SK-N-SH (cell line): ENCODE results near the gene NFATC4. TPM values are rescaled to one million over a fixed set of nuclear protein-coding genes. Genes with fewer than 3 reads are reported as not detected.

Experiments used
- CTCF ChIA-PET: fragments of 300-600, 350-600 bp; formaldehyde crosslinking; extraction: SDS; loops from one replicate; lab custom pipeline; 2021; lab: Yijun Ruan, JAX
- POLR2A ChIA-PET: fragments of 350-600 bp; sonication (Branson Sonifier 250); formaldehyde crosslinking; extraction: SDS; loops from one replicate; lab custom pipeline; 2020; ENCODE audit warnings: antibody characterized with exemption, inconsistent platforms; lab: Yijun Ruan, JAX
- DNase-seq: peaks from one replicate; pipeline ENCODE4 v3.0.0; 2012
- H2AFZ ChIP-seq: fragments of 200-600 bp; sonication (generic); 2 replicates; pipeline ENCODE4 v1.8.1; 2016; ENCODE audit warnings: antibody characterized with exemption, mild to moderate bottlenecking, low read depth
- H3F3A ChIP-seq: fragments of 200-600 bp; sonication (generic); replicated peaks from 2 replicates; pipeline ENCODE3; 2016; ENCODE audit warnings: antibody characterized with exemption, mild to moderate bottlenecking; ENCODE audit not compliant: insufficient read depth
- H3K27ac ChIP-seq, 2 experiments: fragments of 200-500 bp in 1 of 2; fragments of 200-600 bp in 1 of 2; sonication (Bioruptor generic) in 1 of 2; sonication (generic), shearing (Covaris generic) in 1 of 2; 2 replicates each; pipeline versions ENCODE4 v1.5.1 to v1.6.1; 2014 to 2016; ENCODE audit warnings: low read depth in 2 of 2, inconsistent platforms in 1 of 2, low read length in 1 of 2, mild to moderate bottlenecking in 1 of 2, mixed read lengths in 1 of 2
- H3K27me3 ChIP-seq: fragments of 200-600 bp; sonication (generic), shearing (Covaris generic); 2 replicates; pipeline ENCODE4 v1.6.1; 2016; ENCODE audit warnings: mixed run types; ENCODE audit not compliant: insufficient read depth
- H3K36me3 ChIP-seq, 2 experiments: fragments of 200-500 bp in 1 of 2; fragments of 200-600 bp in 1 of 2; sonication (Bioruptor generic) in 1 of 2; sonication (generic) in 1 of 2; replicated peaks in 1 of 2; 2 replicates each; pipeline versions ENCODE3 to v1.5.1; 2014 to 2016; ENCODE audit warnings: low read length in 1 of 2, mild to moderate bottlenecking in 1 of 2; ENCODE audit not compliant: insufficient read depth in 2 of 2, control insufficient read depth in 1 of 2
- H3K4me1 ChIP-seq, 2 experiments: fragments of 200-500 bp in 1 of 2; fragments of 200-600 bp in 1 of 2; sonication (Bioruptor generic) in 1 of 2; sonication (generic), shearing (Covaris generic) in 1 of 2; 2 replicates each; pipeline versions ENCODE4 v1.5.1 to v1.6.1; 2014 to 2016; ENCODE audit warnings: low read depth in 1 of 2, low read length in 1 of 2, mixed run types in 1 of 2; ENCODE audit not compliant: insufficient read depth in 2 of 2, control insufficient read depth in 1 of 2
- H3K4me2 ChIP-seq: fragments of 200-600 bp; sonication (generic), shearing (Covaris generic); 2 replicates; pipeline ENCODE4 v1.6.1; 2017; ENCODE audit warnings: mixed run types
- H3K4me3 ChIP-seq, 2 experiments: fragments of 200-500 bp in 1 of 2; fragments of 200-600 bp in 1 of 2; sonication (Bioruptor generic) in 1 of 2; sonication (generic), shearing (Covaris generic) in 1 of 2; 2 replicates each; pipeline versions ENCODE4 v1.5.1 to v1.8.1; 2014 to 2016; ENCODE audit warnings: low read depth in 2 of 2, inconsistent platforms in 1 of 2, low read length in 1 of 2, mild to moderate bottlenecking in 1 of 2, mixed read lengths in 1 of 2, moderate library complexity in 1 of 2
- H3K79me2 ChIP-seq: fragments of 200-600 bp; sonication (generic); 2 replicates; pipeline ENCODE4 v1.8.1; 2017; ENCODE audit warnings: mild to moderate bottlenecking; ENCODE audit not compliant: insufficient read depth
- H3K9ac ChIP-seq: fragments of 200-600 bp; sonication (generic); 2 replicates; pipeline ENCODE4 v1.6.1; 2017; ENCODE audit warnings: mixed run types
- H3K9me2 ChIP-seq: fragments of 200-600 bp; sonication (generic); 2 replicates; pipeline ENCODE4 v1.6.1; 2017; ENCODE audit warnings: mixed run types
- H3K9me3 ChIP-seq: fragments of 200-600 bp; sonication (generic); 2 replicates; pipeline ENCODE4 v1.6.1; 2017; ENCODE audit warnings: mixed run types, mild to moderate bottlenecking, moderate library complexity
- H4K20me1 ChIP-seq: fragments of 200-600 bp; sonication (generic); 2 replicates; pipeline ENCODE4 v1.6.1; 2017; ENCODE audit warnings: mild to moderate bottlenecking, mixed run types; ENCODE audit not compliant: insufficient read depth
- EZH2phosphoT487 ChIP-seq: fragments of 200-600 bp; sonication (generic); IDR thresholded peaks from 2 replicates; pipeline ENCODE4 v1.6.1; 2017; ENCODE audit warnings: low read depth, mixed run types, mild to moderate bottlenecking, antibody characterized with exemption, moderate library complexity, borderline replicate concordance
- JUND ChIP-seq: IDR thresholded peaks from 2 replicates; pipeline ENCODE4 v1.4.0; 2012
- MEF2A ChIP-seq: IDR thresholded peaks from 2 replicates; pipeline ENCODE4 v1.4.0; 2012; ENCODE audit warnings: low read depth, borderline replicate concordance
- MXI1 ChIP-seq: IDR thresholded peaks from 2 replicates; pipeline ENCODE4 v1.6.1; 2012; ENCODE audit warnings: mild to moderate bottlenecking, low read depth, low read length, improper control_type of control experiment
- POLR2AphosphoS5 ChIP-seq: IDR thresholded peaks from 2 replicates; pipeline ENCODE4 v1.6.1; 2012; ENCODE audit warnings: low read depth, low read length
- RAD21 ChIP-seq: IDR thresholded peaks from 2 replicates; pipeline ENCODE4 v1.6.1; 2012; ENCODE audit warnings: mild to moderate bottlenecking, low read length
- RFX5 ChIP-seq: IDR thresholded peaks from 2 replicates; pipeline ENCODE4 v1.6.1; 2012; ENCODE audit warnings: mild to moderate bottlenecking, improper control_type of control experiment, low read length
- TAF1 ChIP-seq: IDR thresholded peaks from 2 replicates; pipeline ENCODE4 v1.6.1; 2012; ENCODE audit warnings: low read depth, mild to moderate bottlenecking, low read length, moderate library complexity, borderline replicate concordance
- TEAD4 ChIP-seq: IDR thresholded peaks from 2 replicates; pipeline ENCODE4 v1.4.0; 2012; ENCODE audit warnings: mild to moderate bottlenecking, borderline replicate concordance; ENCODE audit not compliant: insufficient read depth
- WGBS: methylation state at CpG from one replicate; pipeline ENCODE4 v1.1.6; 2017; ENCODE audit warnings: low lambda C conversion rate; 5-methylcytosine and 5-hydroxymethylcytosine counted together
- polyA plus RNA-seq, 3 experiments: library from polyadenylated mRNA; depleted of rRNA; stranded (reverse); fragments of >200 nt; gene quantifications; 2 replicates each; pipeline ENCODE4 v1.2.3, GENCODE V29; 2012
- TF ChIP-seq, protein P1 (sequence below): IDR thresholded peaks from 2 replicates; pipeline ENCODE4 v1.4.0; 2012; ENCODE audit warnings: low read depth
- TF ChIP-seq, protein P2 (sequence below): IDR thresholded peaks from 2 replicates; pipeline ENCODE4 v1.4.0; 2012; ENCODE audit warnings: low read depth, borderline replicate concordance
- TF ChIP-seq, protein P3 (sequence below): fragments of 150-350 bp; IDR thresholded peaks from 2 replicates; pipeline ENCODE4 v1.6.1; 2017; ENCODE audit warnings: antibody characterized with exemption, low read length, low read depth, borderline replicate concordance
- TF ChIP-seq, protein P4 (sequence below): IDR thresholded peaks from 2 replicates; pipeline ENCODE4 v1.4.0; 2012; ENCODE audit warnings: low read depth, borderline replicate concordance

NFATC4 gene
- polyA plus RNA-seq, 1 of the 3 experiments (the other 2 are of a cell fraction): 25.3 TPM

DNA sequence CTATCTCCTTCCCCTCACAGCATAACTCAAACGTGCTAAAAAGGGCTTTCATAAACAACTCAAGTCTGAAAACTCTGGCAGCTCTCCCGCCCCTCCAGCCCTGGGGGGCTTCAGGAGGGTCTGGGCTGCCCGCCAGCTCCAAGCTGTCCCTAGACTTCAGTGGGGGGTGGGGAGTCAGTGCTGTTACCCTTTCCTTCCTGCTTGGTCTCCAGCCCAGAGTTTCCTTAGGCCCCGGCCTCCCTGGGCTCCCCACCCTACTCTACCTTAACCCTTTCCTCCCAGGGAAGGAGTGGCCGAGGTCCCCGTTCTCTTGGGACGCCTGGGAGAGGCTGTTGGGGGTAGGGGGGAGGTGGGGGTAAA is 30.3 kb downstream of the NFATC4 start:
- H2AFZ ChIP-seq: 0 out of 2 replicates have a peak overlapping the region, but pooled peaks have one; percentile 35
- peaks cover 0 to 32% of the 10 kb centered on the region in 2 experiments; a peak in 1 of 4 replicates for H3K4me1 ChIP-seq
- H3K4me2 ChIP-seq: 0 out of 2 replicates have a peak overlapping the region, but pooled peaks have one; percentile 86
- WGBS: 52% methylated on average over 7 of the region's 7 CpGs
- POLR2A ChIA-PET: interaction anchor here (0.6 to 1.2 kb wide), 3 partner anchors 30 to 33 kb away, joined by 3 to 7 read pairs (median 5); partner anchors contain the start of gene KHNYN
- H3K4me3 ChIP-seq: peak overlapping the region in 1 of 2 experiments; percentile 66; a peak in 1 of 4 replicates
- no peaks in the 10 kb centered on the region for H4K20me1 ChIP-seq
- H3K9me2 ChIP-seq: no peaks in the 10 kb centered on the region
- no peaks in the 10 kb centered on the region for H3K9me3 ChIP-seq
- H3K79me2 ChIP-seq: no peaks in the 10 kb centered on the region
- no peak for TF ChIP-seq EZH2phosphoT487
- TF ChIP-seq, all 33 proteins: peak for 0
- peak overlapping the region in 1 of 2 experiments; percentile 39; a peak in 1 of 4 replicates for H3K27ac ChIP-seq
- H3F3A ChIP-seq: peaks cover 12% of the 10 kb centered on the region
- H3K9ac ChIP-seq: no peak overlapping the region
- no peaks in the 10 kb centered on the region for H3K36me3 ChIP-seq
- CTCF ChIA-PET: interaction anchor here (0.6 to 5.6 kb wide), 8 partner anchors 14 to 65 kb away, joined by 3 to 35 read pairs (median 8); no protein-coding TSS in a partner anchor
- no peaks in the 10 kb centered on the region for H3K27me3 ChIP-seq
- DNase-seq: peak; percentile 73

DNA sequence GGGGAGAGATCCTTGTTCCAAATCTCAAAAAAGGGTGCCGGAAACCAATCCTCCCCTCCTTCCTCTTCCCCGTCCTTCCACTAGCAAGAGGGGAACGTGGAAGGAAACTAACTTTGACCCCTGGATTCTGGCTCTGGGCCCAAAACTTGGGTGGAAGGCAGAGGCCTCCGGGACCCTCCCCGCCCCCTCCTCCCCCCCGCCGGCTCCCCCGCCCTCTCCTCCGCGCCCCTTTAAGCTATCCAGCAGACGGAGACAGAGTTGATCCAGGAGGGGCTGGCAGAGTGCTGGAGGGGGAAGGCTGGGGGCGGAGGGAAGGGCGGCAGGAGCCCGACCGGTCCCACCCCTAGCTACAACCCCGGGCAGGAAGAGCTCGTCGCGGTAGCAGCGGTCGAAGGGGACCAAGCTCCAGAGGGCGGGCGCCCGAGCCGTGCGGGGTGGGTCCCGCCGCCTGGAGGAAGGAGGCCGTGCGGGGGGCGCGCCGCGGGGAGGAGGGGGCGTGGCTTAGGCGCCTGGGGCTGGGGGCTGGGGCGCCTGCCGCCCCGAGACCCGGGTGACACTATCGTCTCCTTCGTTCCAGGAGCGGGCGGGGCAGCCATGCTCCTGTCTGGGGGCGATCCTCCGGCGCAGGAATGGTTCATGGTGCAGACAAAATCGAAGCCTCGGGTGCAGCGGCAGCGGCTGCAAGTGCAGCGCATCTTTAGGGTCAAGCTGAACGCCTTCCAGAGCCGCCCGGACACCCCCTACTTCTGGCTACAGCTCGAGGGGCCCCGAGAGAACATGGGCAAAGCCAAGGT is 30.9 kb downstream of the NFATC4 start, which contains the start of gene NYNRIN:
TSS of gene NYNRIN (plus strand) at position 351 of the 794 bp plus-strand sequence. CDS start at position 595, 244 bp downstream.
- Histone ChIP-seq H3K9ac (peak within 1 kb of the TSS; percentile 45; the same call in 1 of the 2 replicates), H3K27me3 (no peaks in the 10 kb centered on the region), H3K4me3 (peak within 1 kb of the TSS; percentile 66 to 73), H3F3A (peaks cover 14% of the 10 kb centered on the region), H4K20me1 (no peaks in the 10 kb centered on the region), H3K4me2 (peak within 1 kb of the TSS; percentile 86), H3K27ac (peak within 1 kb of the TSS in 1 of 2 experiments; percentile 72; a peak in 1 of 4 replicates), H3K9me3 (no peaks in the 10 kb centered on the region), H3K36me3 (no peaks in the 10 kb centered on the region), H3K9me2 (no peaks in the 10 kb centered on the region), H2AFZ (peak within 1 kb of the TSS; percentile 80; the same call in 1 of the 2 replicates), H3K4me1 (peaks cover 0 to 32% of the 10 kb centered on the region in 2 experiments; a peak in 1 of 4 replicates), H3K79me2 (no peaks in the 10 kb centered on the region)
- DNase-seq: peak; percentile 87
- POLR2A ChIA-PET: interaction anchor here (0.6 to 1.2 kb wide), 6 partner anchors 10 to 121 kb away, joined by 3 to 7 read pairs (median 3); partner anchors contain the start of gene KHNYN
- 13% methylated on average over 14 of the region's 57 CpGs for WGBS
- 0 out of 2 replicates have a peak, but pooled peaks have one; percentile 19 for TF ChIP-seq POLR2AphosphoS5
- TF ChIP-seq, protein P1, sequence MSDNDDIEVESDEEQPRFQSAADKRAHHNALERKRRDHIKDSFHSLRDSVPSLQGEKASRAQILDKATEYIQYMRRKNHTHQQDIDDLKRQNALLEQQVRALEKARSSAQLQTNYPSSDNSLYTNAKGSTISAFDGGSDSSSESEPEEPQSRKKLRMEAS: 0 out of 2 replicates have a peak, but pooled peaks have one; percentile 15
- TF ChIP-seq MXI1: peak; percentile 52
- TF ChIP-seq TEAD4: no peak
- CTCF ChIA-PET: interaction anchor here (0.6 to 5.6 kb wide), 8 partner anchors 14 to 65 kb away, joined by 3 to 35 read pairs (median 8); no protein-coding TSS in a partner anchor

DNA sequence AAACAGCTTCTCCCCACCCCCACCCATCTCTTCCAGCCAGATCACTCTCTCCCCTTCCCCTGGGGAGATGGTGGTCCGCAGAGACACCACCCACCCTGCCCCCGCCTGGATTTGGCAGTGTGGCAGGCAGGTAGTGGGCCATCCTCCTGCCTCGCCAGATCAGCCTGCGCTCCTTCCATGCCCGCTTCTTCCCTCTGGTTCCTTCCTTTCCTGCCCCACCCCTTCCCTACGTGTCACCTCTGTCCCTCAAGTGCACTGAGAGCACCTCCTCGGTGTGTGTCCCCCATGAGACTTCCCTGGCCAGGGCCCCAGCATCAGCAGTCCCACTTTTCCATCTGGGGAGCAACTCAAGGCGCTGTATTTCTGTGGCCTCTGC is 31.5 kb downstream of the NFATC4 start:
- Histone ChIP-seq H3K79me2 (no peaks in the 10 kb centered on the region), H3K27me3 (no peaks in the 10 kb centered on the region), H4K20me1 (no peaks in the 10 kb centered on the region), H3K4me2 (peak overlapping the region; percentile 86), H3K36me3 (no peaks in the 10 kb centered on the region), H3K27ac (peak overlapping the region in 1 of 2 experiments; percentile 72; a peak in 1 of 4 replicates), H3K4me3 (peak overlapping the region; percentile 66 to 73), H3K9me2 (no peaks in the 10 kb centered on the region), H2AFZ (peak overlapping the region; percentile 80; the same call in 1 of the 2 replicates), H3F3A (peaks cover 14% of the 10 kb centered on the region), H3K4me1 (peaks cover 0 to 32% of the 10 kb centered on the region in 2 experiments; a peak in 1 of 4 replicates), H3K9ac (peak overlapping the region; percentile 45; the same call in 1 of the 2 replicates), H3K9me3 (no peaks in the 10 kb centered on the region)
- peak; percentile 55 for DNase-seq
- 50% methylated on average over 7 of the region's 8 CpGs for WGBS
- CTCF ChIA-PET: interaction anchor here (0.6 to 5.6 kb wide), 6 partner anchors 13 to 66 kb away, joined by 3 to 35 read pairs (median 13); no protein-coding TSS in a partner anchor
- POLR2A ChIA-PET: interaction anchor here (0.7 to 1.1 kb wide), 4 partner anchors 10 to 122 kb away, joined by 3 to 5 read pairs (median 3); partner anchors contain the start of gene KHNYN
- TF ChIP-seq RAD21: no peak
- no peak for TF ChIP-seq MEF2A
- TF ChIP-seq, protein P2, sequence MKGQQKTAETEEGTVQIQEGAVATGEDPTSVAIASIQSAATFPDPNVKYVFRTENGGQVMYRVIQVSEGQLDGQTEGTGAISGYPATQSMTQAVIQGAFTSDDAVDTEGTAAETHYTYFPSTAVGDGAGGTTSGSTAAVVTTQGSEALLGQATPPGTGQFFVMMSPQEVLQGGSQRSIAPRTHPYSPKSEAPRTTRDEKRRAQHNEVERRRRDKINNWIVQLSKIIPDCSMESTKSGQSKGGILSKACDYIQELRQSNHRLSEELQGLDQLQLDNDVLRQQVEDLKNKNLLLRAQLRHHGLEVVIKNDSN: no peak
- no peak for TF ChIP-seq JUND
- TF ChIP-seq, protein P3, sequence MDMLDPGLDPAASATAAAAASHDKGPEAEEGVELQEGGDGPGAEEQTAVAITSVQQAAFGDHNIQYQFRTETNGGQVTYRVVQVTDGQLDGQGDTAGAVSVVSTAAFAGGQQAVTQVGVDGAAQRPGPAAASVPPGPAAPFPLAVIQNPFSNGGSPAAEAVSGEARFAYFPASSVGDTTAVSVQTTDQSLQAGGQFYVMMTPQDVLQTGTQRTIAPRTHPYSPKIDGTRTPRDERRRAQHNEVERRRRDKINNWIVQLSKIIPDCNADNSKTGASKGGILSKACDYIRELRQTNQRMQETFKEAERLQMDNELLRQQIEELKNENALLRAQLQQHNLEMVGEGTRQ: no peak
- TF ChIP-seq, protein P4, sequence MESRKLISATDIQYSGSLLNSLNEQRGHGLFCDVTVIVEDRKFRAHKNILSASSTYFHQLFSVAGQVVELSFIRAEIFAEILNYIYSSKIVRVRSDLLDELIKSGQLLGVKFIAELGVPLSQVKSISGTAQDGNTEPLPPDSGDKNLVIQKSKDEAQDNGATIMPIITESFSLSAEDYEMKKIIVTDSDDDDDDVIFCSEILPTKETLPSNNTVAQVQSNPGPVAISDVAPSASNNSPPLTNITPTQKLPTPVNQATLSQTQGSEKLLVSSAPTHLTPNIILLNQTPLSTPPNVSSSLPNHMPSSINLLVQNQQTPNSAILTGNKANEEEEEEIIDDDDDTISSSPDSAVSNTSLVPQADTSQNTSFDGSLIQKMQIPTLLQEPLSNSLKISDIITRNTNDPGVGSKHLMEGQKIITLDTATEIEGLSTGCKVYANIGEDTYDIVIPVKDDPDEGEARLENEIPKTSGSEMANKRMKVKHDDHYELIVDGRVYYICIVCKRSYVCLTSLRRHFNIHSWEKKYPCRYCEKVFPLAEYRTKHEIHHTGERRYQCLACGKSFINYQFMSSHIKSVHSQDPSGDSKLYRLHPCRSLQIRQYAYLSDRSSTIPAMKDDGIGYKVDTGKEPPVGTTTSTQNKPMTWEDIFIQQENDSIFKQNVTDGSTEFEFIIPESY: no peak
- no peak for TF ChIP-seq RFX5
- TF ChIP-seq TAF1: no peak
